B cell (primary cell): ENCODE data around the gene NRIP3. TPM values are rescaled to one million over a fixed set of nuclear protein-coding genes. Genes with fewer than 3 reads are reported as not detected.

Experiments
- ATAC-seq: fragments of 200-7000 bp; cut with Tn5 transposase; one replicate; pipeline ENCODE4 v1.10.0; 2021; ENCODE audit warnings: low read depth, mild to moderate bottlenecking, moderate number of reproducible peaks, moderate library complexity
- CTCF ChIA-PET: fragments of 350-600 bp; sonication (Branson Sonifier 250); formaldehyde crosslinking; loops from one replicate; lab custom pipeline; 2021; ENCODE audit warnings: antibody characterized with exemption, inconsistent platforms; lab: Charles Lee
- POLR2A ChIA-PET: fragments of 350-600 bp; sonication (Branson Sonifier 250); formaldehyde crosslinking; loops from one replicate; lab custom pipeline; 2021; ENCODE audit warnings: antibody characterized with exemption; lab: Charles Lee
- DNase-seq: peaks from one replicate; pipeline ENCODE4 v3.0.0; 2013
- H2AFZ ChIP-seq: 2 replicates; pipeline ENCODE4 v1.6.1; 2012; ENCODE audit warnings: mild to moderate bottlenecking, low read depth, low read length; ENCODE audit not compliant: insufficient read depth, poor library complexity, severe bottlenecking
- H3K27ac ChIP-seq, 2 donors: 1 replicate in 1 of 2; 2 replicates in 1 of 2; pipeline ENCODE4 v1.5.1; 2012 to 2013; ENCODE audit warnings: low read length in 2 of 2, mild to moderate bottlenecking in 2 of 2, moderate library complexity in 1 of 2
- H3K27me3 ChIP-seq, 4 experiments: fragments of 200-600 bp in 1 of 4; sonication (generic) in 1 of 4; replicated peaks in 1 of 4; 1 replicate in 2 of 4; 2 replicates in 2 of 4; pipeline versions ENCODE4 v1.6.1 to v1.7.0; 2013 to 2016; ENCODE audit warnings: low read length in 3 of 4, mild to moderate bottlenecking in 2 of 4, mixed read lengths in 1 of 4, moderate library complexity in 1 of 4; ENCODE audit not compliant: insufficient read depth in 4 of 4, control insufficient read depth in 3 of 4; ENCODE audit errors: control extremely low read depth in 1 of 4
- H3K36me3 ChIP-seq, 2 experiments: replicated peaks in 1 of 2; 1 replicate in 1 of 2; 2 replicates in 1 of 2; pipeline versions ENCODE4 v1.6.1 to v1.7.1; 2013; ENCODE audit warnings: low read length in 1 of 2; ENCODE audit not compliant: insufficient read depth in 2 of 2, control insufficient read depth in 1 of 2; ENCODE audit errors: control extremely low read depth in 1 of 2, extremely low read depth in 1 of 2
- H3K4me1 ChIP-seq, 2 donors: fragments of 200-600 bp in 1 of 2; sonication (generic) in 1 of 2; 1 replicate in 1 of 2; 2 replicates in 1 of 2; pipeline versions ENCODE4 v1.5.1 to v1.6.1; 2013 to 2017; ENCODE audit warnings: low read length in 2 of 2; ENCODE audit not compliant: control insufficient read depth in 2 of 2, insufficient read depth in 2 of 2
- H3K4me2 ChIP-seq: replicated peaks from 2 replicates; pipeline ENCODE3; 2012; ENCODE audit warnings: mild to moderate bottlenecking, low read depth, low read length; ENCODE audit not compliant: poor library complexity, severe bottlenecking
- H3K4me3 ChIP-seq, 5 experiments: fragments of 200-600 bp in 1 of 5; sonication (generic) in 1 of 5; 1 replicate in 3 of 5; 2 replicates in 2 of 5; pipeline versions ENCODE4 v1.5.1 to v1.7.0; 2011 to 2016; ENCODE audit warnings: low read length in 4 of 5, mild to moderate bottlenecking in 4 of 5, low read depth in 2 of 5, control low read depth in 1 of 5, moderate library complexity in 1 of 5; ENCODE audit not compliant: insufficient read depth in 1 of 5; ENCODE audit errors: control extremely low read depth in 1 of 5, extremely low read depth in 1 of 5
- H3K79me2 ChIP-seq: fragments of 200-600 bp; sonication (generic); one replicate; pipeline ENCODE4 v1.6.0; 2016; ENCODE audit warnings: low read length; ENCODE audit not compliant: control insufficient read depth, insufficient read depth
- H3K9ac ChIP-seq: fragments of 200-600 bp; sonication (generic); 2 replicates; pipeline ENCODE4 v1.6.1; 2017; ENCODE audit warnings: mild to moderate bottlenecking, low read length, moderate library complexity
- H3K9me3 ChIP-seq, 3 donors: one replicate each; pipeline versions ENCODE4 v1.6.1 to v1.7.1; 2013; ENCODE audit warnings: low read length in 2 of 3; ENCODE audit not compliant: control insufficient read depth in 2 of 3, insufficient read depth in 1 of 3; ENCODE audit errors: control extremely low read depth in 1 of 3
- H4K20me1 ChIP-seq: 2 replicates; pipeline ENCODE4 v1.6.0; 2012; ENCODE audit warnings: mild to moderate bottlenecking, low read length; ENCODE audit not compliant: insufficient read depth, control insufficient read depth, poor library complexity, severe bottlenecking
- H3K27ac Mint-ChIP-seq: one replicate; pipeline ENCODE4 v1.8.0; 2021; ENCODE audit warnings: mixed read lengths
- H3K27me3 Mint-ChIP-seq: one replicate; pipeline ENCODE4 v1.8.0; 2021; ENCODE audit warnings: mixed read lengths
- H3K4me1 Mint-ChIP-seq: one replicate; pipeline ENCODE4 v1.8.0; 2021; ENCODE audit warnings: mixed read lengths
- H3K4me3 Mint-ChIP-seq: one replicate; pipeline ENCODE4 v1.8.0; 2021; ENCODE audit warnings: mixed read lengths
- H3K9me3 Mint-ChIP-seq: one replicate; pipeline ENCODE4 v1.8.0; 2022; ENCODE audit warnings: mixed read lengths; ENCODE audit not compliant: insufficient read depth
- EZH2 ChIP-seq: IDR thresholded peaks from 2 replicates; pipeline ENCODE4 v1.6.1; 2012; ENCODE audit warnings: borderline replicate concordance, low read depth, mild to moderate bottlenecking, moderate library complexity, low read length; ENCODE audit not compliant: insufficient read depth, poor library complexity, severe bottlenecking
- WGBS: methylation state at CpG from one replicate; pipeline ENCODE4 v1.1.5; 2013; ENCODE audit warnings: missing lambda C conversion rate; ENCODE audit not compliant: insufficient coverage; 5-methylcytosine and 5-hydroxymethylcytosine counted together
- intact Hi-C: fragments of 100-400 bp; cut with micrococcal nuclease; formaldehyde crosslinking; loops from one replicate; pipeline ENCODE4 v1.10.0; 2022
- polyA plus RNA-seq: library from polyadenylated mRNA; depleted of rRNA; stranded (reverse); fragments of >200 nt; gene quantifications from 2 replicates; pipeline ENCODE4 v1.2.3, GENCODE V29; 2012
- total RNA-seq, 2 donors: library from RNA; stranded (reverse); fragments of 120-200 nt in 1 of 2; gene quantifications; 1 replicate in 1 of 2; 2 replicates in 1 of 2; pipeline versions ENCODE4 v1.2.3 to v1.2.4, GENCODE V29; 2013 to 2022
- TF ChIP-seq, protein P1 (sequence below): fragments of 200-600 bp; IDR thresholded peaks from one replicate; pipeline ENCODE4 v1.8.0; 2022; ENCODE audit warnings: antibody characterized with exemption, mild to moderate bottlenecking

NRIP3 gene
- total and polyA plus RNA-seq, 2 donors (not counting 1 experiment from before 2014, with no cell fraction given), result 0.13 to 0.59 TPM

GRCh38 chr11:8947230-8947943, 56.4 kb downstream of the NRIP3 start:
- POLR2A ChIA-PET, result no interaction called here
- H3K4me1 Mint-ChIP-seq, result no peaks in the 10 kb centered on the region
- H3K4me3 Mint-ChIP-seq, result no peak overlapping the region
- no peak overlapping the region for H2AFZ ChIP-seq
- intact Hi-C loops, result no loop called here
- no peak overlapping the region for H3K9ac ChIP-seq
- TF ChIP-seq, protein P1, sequence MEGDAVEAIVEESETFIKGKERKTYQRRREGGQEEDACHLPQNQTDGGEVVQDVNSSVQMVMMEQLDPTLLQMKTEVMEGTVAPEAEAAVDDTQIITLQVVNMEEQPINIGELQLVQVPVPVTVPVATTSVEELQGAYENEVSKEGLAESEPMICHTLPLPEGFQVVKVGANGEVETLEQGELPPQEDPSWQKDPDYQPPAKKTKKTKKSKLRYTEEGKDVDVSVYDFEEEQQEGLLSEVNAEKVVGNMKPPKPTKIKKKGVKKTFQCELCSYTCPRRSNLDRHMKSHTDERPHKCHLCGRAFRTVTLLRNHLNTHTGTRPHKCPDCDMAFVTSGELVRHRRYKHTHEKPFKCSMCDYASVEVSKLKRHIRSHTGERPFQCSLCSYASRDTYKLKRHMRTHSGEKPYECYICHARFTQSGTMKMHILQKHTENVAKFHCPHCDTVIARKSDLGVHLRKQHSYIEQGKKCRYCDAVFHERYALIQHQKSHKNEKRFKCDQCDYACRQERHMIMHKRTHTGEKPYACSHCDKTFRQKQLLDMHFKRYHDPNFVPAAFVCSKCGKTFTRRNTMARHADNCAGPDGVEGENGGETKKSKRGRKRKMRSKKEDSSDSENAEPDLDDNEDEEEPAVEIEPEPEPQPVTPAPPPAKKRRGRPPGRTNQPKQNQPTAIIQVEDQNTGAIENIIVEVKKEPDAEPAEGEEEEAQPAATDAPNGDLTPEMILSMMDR, result no peak
- TF ChIP-seq EZH2, result no peak
- H3K27ac Mint-ChIP-seq, result no peak overlapping the region
- peaks cover under 1% of the 10 kb centered on the region for H4K20me1 ChIP-seq
- no peak overlapping the region for H3K4me3 ChIP-seq
- no peak for DNase-seq
- H3K9me3 Mint-ChIP-seq, result no peaks in the 10 kb centered on the region
- WGBS, result no CpG with 5 or more reads among the region's 4 CpGs
- H3K27ac ChIP-seq, result no peak overlapping the region
- no peaks in the 10 kb centered on the region for H3K79me2 ChIP-seq
- H3K27me3 ChIP-seq, result no peaks in the 10 kb centered on the region
- no peaks in the 10 kb centered on the region for H3K9me3 ChIP-seq
- CTCF ChIA-PET, result interaction anchor here (2.4 kb wide), 1 partner anchor 12 kb away, joined by 8 read pairs; no protein-coding TSS in a partner anchor
- peaks cover 2 to 39% of the 10 kb centered on the region in 2 experiments for H3K36me3 ChIP-seq
- ATAC-seq, result no peak
- no peaks in the 10 kb centered on the region for H3K4me1 ChIP-seq
- no peaks in the 10 kb centered on the region for H3K27me3 Mint-ChIP-seq
- H3K4me2 ChIP-seq, result no peak overlapping the region

GRCh38 chr11:8942518-8943066, 61.2 kb downstream of the NRIP3 start, which contains the start of gene ASCL3:
TSS of gene ASCL3 (minus strand) at chr11:8943016. CDS start at chr11:8938161, 4,855 bp downstream.
- CTCF ChIA-PET, result no interaction called here
- ATAC-seq (no peak), DNase-seq (no peak)
- no CpG with 5 or more reads among the region's 5 CpGs for WGBS
- TF ChIP-seq EZH2, result no peak
- TF ChIP-seq, protein P1, result no peak
- intact Hi-C loops, result no loop called here
- H3K27me3 Mint-ChIP-seq, result peaks cover 9% of the 10 kb centered on the region
- no peak within 1 kb of the TSS for H2AFZ ChIP-seq
- POLR2A ChIA-PET, result no interaction called here
- no peak within 1 kb of the TSS for H3K27ac Mint-ChIP-seq
- no peaks in the 10 kb centered on the region for H4K20me1 ChIP-seq
- H3K36me3 ChIP-seq, result peaks cover 0 to 6% of the 10 kb centered on the region in 2 experiments
- no peaks in the 10 kb centered on the region for H3K9me3 ChIP-seq
- no peaks in the 10 kb centered on the region for H3K4me1 Mint-ChIP-seq
- H3K4me3 Mint-ChIP-seq, result no peak within 1 kb of the TSS
- H3K9ac ChIP-seq, result no peak within 1 kb of the TSS
- no peak within 1 kb of the TSS for H3K27ac ChIP-seq
- H3K27me3 ChIP-seq, result no peaks in the 10 kb centered on the region
- H3K9me3 Mint-ChIP-seq, result no peaks in the 10 kb centered on the region
- no peaks in the 10 kb centered on the region for H3K4me1 ChIP-seq
- H3K4me2 ChIP-seq, result no peak within 1 kb of the TSS
- H3K79me2 ChIP-seq, result no peaks in the 10 kb centered on the region
- H3K4me3 ChIP-seq, result no peak within 1 kb of the TSS
